GM18519 (cell line): ENCODE results near the gene CDC14A.

Experiments used
- ATAC-seq: cut with Tn5 transposase; IDR thresholded peaks from one replicate; pipeline ENCODE4 v1.9.1; 2021; ENCODE audit warnings: mild to moderate bottlenecking, moderate library complexity; ENCODE audit not compliant: unreplicated experiment, low FRiP score

Gene CDC14A

DNA sequence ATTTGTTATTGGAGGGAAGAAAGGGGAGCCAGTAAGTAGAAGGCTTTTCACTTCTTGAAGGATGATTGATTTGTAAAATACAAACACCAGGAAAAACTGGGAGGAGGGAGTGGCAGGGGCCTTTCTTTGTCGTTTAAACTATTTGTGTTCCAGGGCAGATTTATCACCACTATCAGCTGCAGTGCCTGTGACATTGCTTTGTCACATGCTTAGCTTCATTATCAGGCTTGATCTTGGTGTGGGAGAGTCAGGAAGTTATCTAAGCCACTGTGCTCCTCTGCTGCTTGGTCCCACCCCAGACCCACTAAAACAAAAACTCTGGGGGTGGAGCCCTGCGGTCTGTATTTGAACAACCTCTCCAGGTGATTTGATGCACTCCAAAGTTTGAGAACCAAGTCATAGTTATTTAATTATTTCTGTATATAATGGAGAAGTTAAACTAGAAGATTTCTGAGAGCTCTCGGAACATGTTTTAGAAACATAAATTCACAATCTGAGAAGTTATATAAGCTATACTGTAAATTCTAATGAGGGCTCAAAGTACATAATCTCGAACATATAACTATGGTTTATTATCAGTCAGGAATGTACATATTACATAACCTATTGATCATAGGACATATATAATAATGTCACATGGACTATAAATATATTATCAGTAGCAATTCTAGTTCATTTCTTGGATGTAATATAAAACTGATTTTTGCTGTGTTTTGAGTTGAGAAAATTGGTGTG is 87.9 kb downstream of the CDC14A start:
- ATAC-seq = peak; percentile 50

DNA sequence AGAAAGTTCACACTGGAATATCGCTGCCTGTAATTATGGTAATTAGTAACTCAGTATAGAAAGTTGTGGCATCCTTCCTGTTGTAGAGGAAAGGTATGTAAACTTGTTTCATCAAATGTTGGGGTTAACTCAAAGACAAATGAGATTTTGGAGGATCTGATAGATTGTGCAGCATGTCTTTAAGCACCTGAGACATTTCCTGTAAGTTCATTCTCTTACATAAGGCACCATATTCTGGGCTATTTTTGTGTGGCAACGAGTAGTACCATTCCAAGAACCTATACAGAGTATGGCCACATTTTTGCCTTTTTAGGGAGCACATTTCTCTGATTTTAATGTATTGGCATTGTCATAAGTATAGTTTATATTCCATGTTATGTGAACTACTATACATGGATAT is 88.8 kb downstream of the CDC14A start:
- no peak for ATAC-seq

DNA sequence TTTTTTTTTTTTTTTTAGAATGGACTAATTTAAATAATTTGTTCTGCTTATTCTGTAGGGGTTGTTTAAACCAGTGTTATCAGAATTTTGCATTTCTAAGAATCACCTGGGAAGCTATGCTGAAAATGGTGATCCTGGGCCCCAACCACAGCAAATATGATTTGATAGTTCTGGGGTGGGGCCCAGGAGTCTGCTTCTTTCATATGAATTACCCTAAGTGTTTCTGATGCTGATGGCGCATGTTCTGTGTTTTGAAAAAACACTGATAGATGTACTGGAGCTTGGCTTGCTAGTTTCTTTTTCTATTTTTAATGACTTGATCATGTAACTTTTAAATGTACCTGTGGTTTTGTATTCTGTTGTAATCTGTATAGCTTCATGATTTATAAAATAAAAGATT is 89.3 kb downstream of the CDC14A start:
- no peak for ATAC-seq

DNA sequence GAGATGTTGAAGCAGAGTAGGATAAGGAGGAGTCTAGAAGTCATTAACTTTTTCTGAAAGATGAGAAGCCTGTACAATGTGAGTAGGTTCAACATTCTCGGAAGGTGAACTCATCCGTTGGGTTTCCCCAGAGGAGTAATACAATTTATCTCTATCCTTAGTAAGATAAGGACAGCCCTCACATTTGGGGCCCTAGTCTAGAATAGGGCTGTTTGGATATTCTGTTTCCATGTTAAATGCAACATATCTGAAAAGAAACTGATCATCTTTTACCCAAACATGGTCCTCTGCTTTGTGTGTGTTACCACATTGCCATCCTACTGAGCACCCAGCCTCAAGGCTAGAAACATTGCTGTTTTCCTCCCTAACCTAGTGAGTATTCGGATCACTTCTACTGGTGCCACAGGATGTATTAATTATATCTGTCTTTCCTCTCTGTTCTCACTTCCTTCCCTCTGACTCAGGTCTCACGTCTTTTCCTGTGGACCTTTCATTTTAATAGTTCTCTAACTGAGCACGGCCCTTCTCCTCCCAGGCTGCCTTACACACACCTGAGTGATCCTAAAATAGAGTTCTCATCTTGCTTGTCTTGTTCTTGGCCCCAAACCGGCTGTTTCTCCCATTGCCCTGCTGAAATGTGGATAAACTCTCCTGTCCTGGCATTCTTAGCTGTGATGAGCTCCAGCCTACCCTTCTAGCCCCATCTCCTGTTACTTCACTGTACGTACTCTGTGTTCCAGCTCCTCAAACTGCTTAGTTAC is 91.7 kb downstream of the CDC14A start:
- ATAC-seq = peak; percentile 50

DNA sequence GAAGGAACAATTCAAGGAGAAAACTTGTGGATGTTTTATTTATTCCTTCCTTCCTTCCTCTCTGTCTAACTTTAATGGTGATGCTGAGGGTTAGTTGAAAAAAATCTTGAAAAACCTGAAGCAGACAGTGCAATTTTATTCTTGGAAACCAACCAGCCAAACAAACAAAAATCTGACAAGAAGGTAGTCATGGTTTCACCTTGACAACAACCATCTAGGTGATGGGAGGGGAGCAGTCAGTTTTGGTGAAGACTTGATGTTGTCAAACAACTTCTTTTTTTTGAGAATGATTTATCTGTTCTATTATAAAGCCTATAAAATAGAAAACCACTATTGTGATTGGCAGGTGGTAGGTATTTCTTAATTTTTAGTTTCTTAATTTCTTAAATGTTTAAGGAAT is 93.3 kb downstream of the CDC14A start:
- no peak for ATAC-seq

DNA sequence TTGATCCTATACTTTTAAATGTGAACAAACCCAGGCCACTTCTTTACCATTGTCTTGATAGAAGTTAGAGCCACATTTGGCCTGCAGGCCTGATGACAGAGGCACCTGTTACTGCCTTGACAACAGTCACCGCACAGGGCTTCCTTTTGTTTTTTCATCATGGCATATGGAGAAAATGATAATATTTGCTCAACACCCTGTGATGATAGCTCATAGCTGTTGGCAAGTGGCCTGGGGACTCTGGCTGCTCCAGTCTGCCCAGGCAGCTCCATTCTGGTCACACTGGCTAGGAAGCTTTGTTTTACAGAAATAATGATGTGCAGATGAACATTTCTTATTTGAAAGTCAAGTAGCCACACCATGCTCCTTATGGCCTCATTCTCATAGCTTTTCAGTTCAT is 96.1 kb downstream of the CDC14A start:
- ATAC-seq = no peak

DNA sequence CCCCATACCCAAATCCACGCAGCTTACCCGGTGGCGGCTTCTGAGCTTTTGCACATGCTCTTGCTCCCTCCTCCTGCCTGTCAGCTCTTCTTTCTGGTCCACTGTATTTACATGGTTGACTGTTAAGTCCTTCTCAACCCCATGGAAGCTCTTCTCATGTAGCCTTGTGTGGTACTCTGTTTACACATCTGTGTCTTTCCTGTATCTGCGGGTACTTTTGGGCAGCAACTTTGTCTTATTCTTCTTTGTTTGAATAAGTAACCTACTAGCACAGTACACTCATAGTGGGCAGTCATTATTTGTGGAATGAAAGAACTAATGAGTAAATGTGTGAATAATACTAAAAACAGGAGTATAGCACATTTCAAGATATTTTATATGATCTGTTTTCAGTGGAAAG is 97.2 kb downstream of the CDC14A start:
- no peak for ATAC-seq

DNA sequence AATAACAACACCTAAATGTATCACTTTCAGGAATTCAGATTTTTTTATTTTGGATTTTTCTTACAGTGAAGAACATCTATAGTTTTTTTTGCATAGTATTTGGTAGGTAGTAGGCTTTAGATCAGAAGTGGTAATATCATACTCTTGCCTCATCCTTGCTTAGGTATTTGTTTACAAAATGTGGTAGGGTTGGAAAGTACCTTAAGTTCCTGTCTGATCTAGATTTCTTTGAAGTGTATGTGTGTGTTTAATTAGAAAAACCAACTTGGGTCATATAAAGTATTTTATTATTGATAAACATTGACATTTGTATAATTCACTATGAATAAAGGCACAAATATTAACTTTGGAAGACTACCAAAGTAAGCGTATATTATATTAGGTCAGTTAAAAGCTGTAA is 100.3 kb downstream of the CDC14A start:
- ATAC-seq = peak; percentile 87

DNA sequence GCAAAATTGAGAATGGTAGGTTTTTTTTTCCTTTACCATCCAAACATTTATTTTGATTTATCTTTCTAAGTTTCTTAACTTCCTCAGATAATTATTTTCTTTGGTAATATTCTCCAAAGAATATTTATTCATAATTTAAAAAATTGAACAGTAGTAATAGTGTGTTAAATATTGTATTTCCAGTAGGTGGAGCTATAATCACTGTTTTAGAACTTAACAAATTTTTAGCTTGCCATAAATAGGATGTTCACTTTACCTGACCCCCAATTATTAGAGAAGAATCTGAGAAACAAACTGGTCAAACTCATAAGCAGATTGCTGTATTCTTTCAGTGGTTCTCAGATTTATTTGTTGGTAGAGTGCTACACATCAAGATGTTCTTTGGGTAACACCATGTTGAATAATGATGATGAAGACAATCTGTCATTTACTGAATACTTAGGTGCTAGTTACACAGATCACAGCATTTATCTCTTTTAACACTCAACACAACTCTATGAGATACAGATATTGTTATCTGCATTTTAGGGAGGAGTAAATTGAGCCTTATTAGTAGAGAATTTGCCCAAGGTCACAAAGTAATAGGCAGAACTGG is 103.3 kb downstream of the CDC14A start:
- no peak for ATAC-seq

DNA sequence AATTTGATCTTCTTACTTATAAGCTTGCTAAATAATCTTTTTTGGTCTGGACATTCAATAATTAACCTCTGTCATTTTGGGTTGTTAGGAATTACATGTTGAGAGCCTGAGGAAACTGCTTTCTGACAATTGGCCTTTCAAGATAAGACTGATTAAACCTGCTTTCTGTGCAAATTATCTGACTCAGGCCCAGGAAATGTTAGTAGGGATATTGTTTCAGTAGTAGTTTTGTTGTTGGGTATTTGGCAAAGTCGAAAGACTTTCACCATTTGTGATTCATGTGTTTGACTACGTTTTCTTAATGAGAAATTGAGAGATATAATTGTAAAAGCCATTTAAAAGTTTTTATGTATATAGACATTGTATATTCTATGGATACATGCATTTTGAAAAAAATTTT is 104.6 kb downstream of the CDC14A start:
- no peak for ATAC-seq

DNA sequence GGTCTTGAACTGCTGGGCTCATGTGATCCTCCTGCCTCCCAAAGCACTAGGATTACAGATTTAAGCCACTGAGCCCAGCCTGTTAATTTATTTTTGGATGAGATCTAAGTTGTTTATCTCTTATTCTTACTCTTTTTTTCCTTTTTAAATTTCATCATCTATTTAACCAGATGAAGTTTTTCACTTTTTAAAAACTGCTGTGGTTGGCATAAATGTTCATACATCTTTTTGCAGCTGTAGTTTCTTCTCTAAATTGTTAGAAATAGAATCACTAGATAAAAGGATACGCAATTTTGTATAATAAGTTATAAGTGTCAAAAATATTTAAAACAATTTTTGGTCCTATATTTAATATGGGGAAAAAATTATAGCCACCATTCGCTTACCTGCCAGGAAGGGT is 105.4 kb downstream of the CDC14A start:
- no peak for ATAC-seq

DNA sequence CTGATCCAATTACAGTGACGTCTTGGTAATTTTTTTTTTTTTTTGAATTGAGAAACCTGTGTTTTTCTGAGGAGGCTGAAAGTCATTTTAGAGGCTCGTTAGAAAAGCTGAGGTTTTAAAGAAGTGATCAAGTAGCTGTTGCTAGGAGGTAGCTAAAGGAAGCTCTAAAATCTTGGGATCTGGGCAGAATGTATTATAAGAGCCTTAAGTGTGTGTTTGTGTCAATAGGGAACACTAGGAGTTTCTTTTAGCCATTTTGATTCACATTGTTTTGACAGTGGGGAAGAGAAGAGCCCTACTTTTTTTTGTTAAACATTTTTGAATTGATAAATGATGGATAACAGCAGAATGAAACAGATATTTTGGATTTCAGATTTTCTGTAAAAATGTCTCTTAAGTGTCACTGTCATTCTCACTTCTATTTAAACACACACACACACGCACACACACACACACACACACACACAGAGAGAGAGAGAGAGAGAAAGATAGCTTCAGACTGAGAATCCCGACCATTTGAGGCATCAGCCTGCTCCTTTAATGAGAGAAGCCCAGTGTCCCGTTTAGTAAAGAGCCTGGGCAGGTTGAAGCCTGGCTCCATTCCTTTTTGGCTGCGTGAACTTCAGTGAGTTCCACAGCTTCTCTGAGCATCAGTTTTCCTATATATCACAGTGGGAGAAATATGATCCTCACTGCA is 106.5 kb downstream of the CDC14A start:
- ATAC-seq = no peak

DNA sequence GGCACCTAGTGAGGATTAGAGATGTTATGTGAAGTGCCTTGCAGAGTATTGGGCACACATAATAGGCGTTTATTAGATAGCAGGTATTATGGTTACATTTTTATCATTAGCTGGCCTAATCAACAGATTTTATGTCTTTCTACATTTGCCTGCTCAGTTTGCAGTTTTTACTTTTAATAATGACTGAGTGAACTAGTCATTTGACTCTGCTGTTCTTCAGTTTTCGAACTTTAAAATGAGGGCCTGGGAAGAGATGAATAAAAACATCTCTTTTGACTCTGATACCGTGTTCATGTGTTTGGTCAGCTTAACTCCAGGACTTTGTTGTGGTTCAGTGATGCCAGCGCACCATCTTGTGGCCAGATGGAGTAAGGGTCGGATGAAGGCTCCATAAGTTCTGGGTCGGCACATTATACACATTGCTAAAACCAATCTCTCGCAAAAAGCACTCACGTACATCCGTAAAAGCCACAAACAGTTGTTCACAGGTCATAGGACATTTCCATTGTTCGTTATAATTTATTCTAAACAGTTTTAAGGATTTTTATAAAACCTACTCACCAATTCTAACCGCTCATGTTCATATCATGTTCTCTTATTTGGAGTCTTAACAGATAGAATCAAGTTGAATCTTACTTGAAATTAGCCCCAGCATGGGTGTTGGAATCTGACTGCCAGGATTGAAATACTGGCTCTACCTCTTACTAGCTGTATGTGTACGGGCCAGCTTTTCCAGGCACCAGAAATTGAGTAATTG is 107.2 kb downstream of the CDC14A start:
- peak; percentile 78 for ATAC-seq

DNA sequence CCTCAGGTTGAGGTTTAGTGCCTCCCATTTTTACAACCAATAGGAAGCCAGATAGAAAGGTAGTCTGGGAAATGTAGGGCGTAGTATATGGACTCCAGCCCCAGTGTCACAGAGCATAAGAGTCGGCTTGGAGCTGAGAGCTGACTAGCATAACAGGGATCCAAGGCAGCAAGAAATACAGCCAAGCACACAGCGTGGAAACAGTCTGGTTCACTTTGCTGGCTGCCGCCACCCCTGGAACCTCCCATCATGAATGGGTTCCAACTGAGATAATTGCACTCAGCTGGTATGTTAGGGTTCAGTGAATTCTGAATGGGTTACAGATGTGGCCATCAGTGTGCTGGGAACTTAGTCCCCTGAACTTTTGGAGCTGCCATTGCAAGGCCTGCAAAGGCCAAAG is 108.9 kb downstream of the CDC14A start:
- no peak for ATAC-seq

DNA sequence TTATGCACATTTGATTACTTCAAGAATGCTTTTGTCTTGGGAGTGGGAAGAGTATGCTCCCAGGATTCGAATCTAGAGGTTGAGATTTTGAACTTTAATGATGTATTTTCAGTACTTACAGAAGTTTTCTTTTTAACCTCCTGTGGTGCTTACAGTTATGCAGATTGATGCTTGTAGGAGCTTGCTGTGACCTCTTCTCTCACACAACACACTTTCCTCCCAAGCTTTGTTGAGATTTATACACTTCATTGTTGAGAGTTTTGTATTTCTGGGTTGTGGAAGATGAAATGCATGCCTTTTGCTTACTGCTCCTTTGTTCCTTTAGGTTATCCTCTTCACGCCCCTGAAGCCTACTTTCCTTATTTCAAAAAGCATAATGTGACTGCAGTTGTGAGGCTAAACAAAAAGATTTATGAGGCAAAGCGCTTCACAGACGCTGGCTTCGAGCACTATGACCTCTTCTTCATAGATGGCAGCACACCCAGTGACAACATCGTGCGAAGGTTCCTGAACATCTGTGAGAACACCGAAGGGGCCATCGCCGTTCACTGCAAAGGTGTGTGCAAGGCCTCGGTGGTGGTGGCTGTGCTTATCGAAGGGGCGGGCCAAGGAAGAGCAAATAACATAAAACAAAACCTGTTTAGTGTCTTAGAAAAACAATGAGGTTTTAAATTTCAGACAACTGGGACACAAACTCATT is 110.2 kb downstream of the CDC14A start:
- no peak for ATAC-seq

DNA sequence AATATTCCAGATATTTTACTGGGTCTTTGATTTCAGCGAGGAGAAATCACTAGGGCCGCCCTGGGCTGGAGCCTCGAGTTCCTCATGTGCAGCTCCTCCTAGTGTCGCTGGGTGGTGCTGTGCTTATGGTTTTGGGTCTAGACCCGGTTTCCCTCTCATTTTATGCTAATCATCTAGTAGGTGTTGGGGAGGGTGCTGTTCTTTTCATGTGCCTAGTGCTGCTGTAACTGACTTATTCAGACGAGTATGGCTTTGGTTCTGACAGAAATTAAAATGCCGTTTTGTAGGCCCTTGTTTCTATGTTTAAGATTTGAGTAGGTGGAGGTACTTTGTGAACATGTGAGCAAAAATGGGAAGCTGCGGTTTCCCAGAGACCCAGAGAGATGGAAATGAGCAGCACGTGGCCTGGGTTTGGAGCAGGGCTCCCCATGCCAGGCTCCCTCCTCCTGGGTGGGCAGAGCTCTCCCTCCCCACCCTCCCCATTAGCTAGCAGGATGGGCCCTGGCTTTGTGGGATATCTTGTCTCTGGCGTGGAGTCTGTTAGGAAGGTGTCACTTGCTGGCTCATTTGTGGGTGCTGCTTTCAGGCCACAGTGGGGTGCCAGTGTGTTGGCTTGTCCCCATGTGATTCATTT is 111.6 kb downstream of the CDC14A start:
- ATAC-seq = peak; percentile 83

DNA sequence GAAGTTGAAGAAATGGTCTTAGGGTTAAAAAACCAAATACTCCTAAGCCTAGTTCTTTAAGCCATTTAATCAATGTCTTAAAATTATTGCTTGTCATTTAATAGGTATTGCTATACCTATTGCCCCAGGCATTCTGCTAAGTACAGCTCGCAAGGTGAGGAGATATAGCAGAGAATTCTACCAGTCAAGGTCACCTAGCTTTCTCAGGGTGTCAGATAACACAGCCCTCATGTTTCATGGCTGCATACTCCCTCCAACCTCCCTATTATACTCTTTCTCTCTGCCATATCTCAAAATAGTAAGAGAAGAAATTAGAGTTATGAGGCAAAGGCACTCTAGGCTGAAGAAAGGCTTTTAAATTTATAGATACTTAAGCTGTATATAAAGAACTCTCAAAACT is 117.3 kb downstream of the CDC14A start:
- no peak for ATAC-seq

DNA sequence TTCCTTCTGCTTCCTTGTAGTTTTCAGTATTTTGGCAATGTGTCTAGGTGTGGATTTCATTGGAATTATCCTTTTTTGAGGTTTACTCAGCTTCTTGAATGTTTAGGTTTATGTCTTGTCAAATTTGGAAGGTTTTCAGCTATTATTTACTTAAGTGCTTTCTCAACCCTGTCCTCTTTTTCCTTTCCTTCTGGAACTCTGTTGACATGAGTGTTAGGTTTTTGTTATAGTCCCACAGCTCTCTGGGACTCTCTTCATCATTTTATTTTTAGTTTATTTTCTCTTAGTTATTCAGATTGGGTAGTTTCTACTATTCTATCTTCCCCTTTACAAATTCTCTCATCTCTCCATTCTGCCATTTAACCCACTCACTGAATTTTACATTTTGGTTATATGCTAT is 122.5 kb downstream of the CDC14A start:
- no peak for ATAC-seq

DNA sequence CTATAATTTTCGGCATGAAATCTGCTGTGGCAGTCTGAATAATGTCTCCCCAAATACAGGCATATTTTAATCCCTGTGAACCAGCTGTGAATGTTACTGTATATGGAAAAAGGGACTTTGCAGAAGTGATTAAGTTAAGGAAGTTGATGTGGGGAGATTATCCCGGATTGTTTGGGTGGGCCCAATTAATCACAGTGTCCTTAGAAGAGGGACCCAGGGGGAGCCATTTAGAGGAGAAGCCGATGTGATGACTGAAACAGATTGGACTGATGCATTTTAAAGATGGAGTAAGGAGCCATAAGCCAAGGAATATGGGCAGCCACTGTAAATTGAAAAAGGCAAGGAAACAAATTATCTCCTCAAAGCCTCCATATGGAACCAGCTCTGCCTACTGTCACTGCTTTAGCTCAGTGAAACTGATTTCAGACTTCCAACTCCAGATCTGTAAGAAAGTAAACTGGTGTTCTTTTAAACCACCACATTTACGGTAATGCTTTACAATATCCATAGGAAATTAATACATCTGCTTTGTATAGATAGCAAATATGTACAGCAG is 124.5 kb downstream of the CDC14A start:
- ATAC-seq = no peak
